ENCODE results near the gene ABCB11. TPM values are rescaled to one million over a fixed set of nuclear protein-coding genes. Genes with fewer than 3 reads are reported as not detected.

Gene ABCB11
- total RNA-seq, 4 donors from 2014 or later = 0.13 TPM; not detected in 3

- 70 to 91% methylated on average over 1 of the region's 1 CpG for WGBS, 2 donors (ENCODE audit: low coverage in 1 of 2)
- TF ChIP-seq EP300 (IDR thresholded peaks at IDR 0.05) (no peak), POLR2AphosphoS5 (IDR thresholded peaks at IDR 0.05) (no peak), POLR2A (IDR thresholded peaks at IDR 0.05) (no peak), CTCF (IDR thresholded peaks at IDR 0.05) (no peak)
- Histone ChIP-seq H3K27ac (no peak overlapping the region), H3K27me3 (no peaks in the 10 kb centered on the region), H3K9me3 (peaks cover 0 to 3% (median 0%) of the 10 kb centered on the region in 3 donors), H3K4me3 (no peak overlapping the region), H3K36me3 (no peaks in the 10 kb centered on the region), H3K4me1 (no peaks in the 10 kb centered on the region)
- ATAC-seq = no peak
These were observed 4.8 kb upstream of the ABCB11 start for GRCh38 chr2:169035887-169036286.

DNA sequence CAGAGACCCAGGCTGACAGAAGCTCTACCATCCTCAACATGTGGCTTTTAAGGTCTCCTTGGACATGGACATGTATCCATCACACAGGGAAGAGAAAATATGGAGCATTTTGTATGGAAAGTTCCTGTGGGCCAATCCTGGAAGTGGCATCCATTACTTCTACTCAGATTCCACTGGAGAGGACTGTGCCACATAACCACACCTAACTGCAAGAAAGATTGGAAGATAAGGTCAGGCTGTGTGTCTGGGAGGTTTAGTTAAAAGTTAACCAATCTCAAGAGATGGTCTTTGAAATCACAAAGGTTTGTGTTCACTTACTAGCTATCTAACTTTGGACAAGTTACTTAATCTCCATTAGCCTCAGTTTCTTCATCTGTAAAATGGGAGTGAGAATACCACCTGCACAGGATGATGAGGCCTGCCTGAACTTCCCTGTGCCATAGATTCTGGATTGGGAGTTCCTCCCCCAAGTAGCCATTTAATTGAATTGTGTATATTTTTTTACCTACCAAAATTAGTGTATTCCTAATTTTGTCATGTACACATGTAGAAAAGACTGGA, 3.9 kb upstream of the ABCB11 start:
- ATAC-seq = no peak

GRCh38 chr2:169034256-169034655, 3.1 kb upstream of the ABCB11 start:
- no peaks in the 10 kb centered on the region for H3K36me3 ChIP-seq
- ATAC-seq = no peak
- WGBS, 2 donors (ENCODE audit: low coverage in 1 of 2) = 33 to 38% methylated on average over 1 of the region's 1 CpG
- no peak overlapping the region for H3K4me3 ChIP-seq
- no peaks in the 10 kb centered on the region for H3K4me1 ChIP-seq
- no peak for TF ChIP-seq EP300 (IDR thresholded peaks at IDR 0.05)
- TF ChIP-seq POLR2AphosphoS5 (IDR thresholded peaks at IDR 0.05) = no peak
- no peak for TF ChIP-seq CTCF (IDR thresholded peaks at IDR 0.05)
- TF ChIP-seq POLR2A (IDR thresholded peaks at IDR 0.05) = no peak
- no peaks in the 10 kb centered on the region for H3K27me3 ChIP-seq
- H3K9me3 ChIP-seq = peaks cover 0 to 3% (median 0%) of the 10 kb centered on the region in 3 donors
- no peak overlapping the region for H3K27ac ChIP-seq

More for the DNA sequence above, 3.9 kb upstream of the ABCB11 start:
- Histone ChIP-seq H3K4me1 (no peaks in the 10 kb centered on the region), H3K9me3 (peaks cover 0 to 3% (median 0%) of the 10 kb centered on the region in 3 donors), H3K36me3 (no peaks in the 10 kb centered on the region), H3K27me3 (no peaks in the 10 kb centered on the region), H3K27ac (no peak overlapping the region), H3K4me3 (no peak overlapping the region)
- TF ChIP-seq CTCF (IDR thresholded peaks at IDR 0.05) (no peak), POLR2AphosphoS5 (IDR thresholded peaks at IDR 0.05) (no peak), EP300 (IDR thresholded peaks at IDR 0.05) (no peak), POLR2A (IDR thresholded peaks at IDR 0.05) (no peak)

DNA sequence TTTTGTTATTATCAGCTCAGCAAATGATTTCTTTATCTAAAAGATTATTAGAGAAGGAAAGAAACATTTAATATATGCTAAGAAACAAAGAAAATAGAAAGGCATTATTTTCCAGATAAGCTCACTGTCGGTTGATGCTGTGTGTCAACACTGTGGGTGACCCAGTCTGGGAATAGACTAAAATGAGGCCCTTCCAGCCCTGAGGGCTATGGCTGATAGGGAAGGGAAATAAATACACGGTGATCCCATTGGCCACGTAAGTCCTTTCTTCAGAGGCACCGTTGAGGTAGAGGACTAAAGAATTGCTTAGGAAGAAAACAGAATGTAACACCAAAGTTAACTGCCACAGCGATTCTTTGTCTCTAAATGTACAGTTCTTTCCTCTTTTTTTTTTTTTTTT, 1.8 kb downstream of the ABCB11 start:
- Histone ChIP-seq H3K9me3 (peaks cover 0 to 3% (median 0%) of the 10 kb centered on the region in 3 donors), H3K4me1 (no peaks in the 10 kb centered on the region), H3K36me3 (no peaks in the 10 kb centered on the region), H3K27me3 (no peaks in the 10 kb centered on the region), H3K4me3 (no peak overlapping the region), H3K27ac (no peak overlapping the region)
- ATAC-seq = no peak
- WGBS, 2 donors (ENCODE audit: low coverage in 1 of 2) = 51 to 83% methylated on average over 4 to 5 of the region's 5 CpGs
- no peak for TF ChIP-seq CTCF (IDR thresholded peaks at IDR 0.05)
- TF ChIP-seq EP300 (IDR thresholded peaks at IDR 0.05) = no peak
- no peak for TF ChIP-seq POLR2A (IDR thresholded peaks at IDR 0.05)
- TF ChIP-seq POLR2AphosphoS5 (IDR thresholded peaks at IDR 0.05) = no peak

GRCh38 chr2:169027234-169027633, 3.9 kb downstream of the ABCB11 start:
- Histone ChIP-seq H3K4me1 (no peaks in the 10 kb centered on the region), H3K27me3 (no peaks in the 10 kb centered on the region)
- 64 to 90% methylated on average over 2 to 3 of the region's 3 CpGs for WGBS, 2 donors (ENCODE audit: low coverage in 1 of 2)

More at GRCh38 chr2:169027234-169027633, 3.9 kb downstream of the ABCB11 start:
- H3K4me3 ChIP-seq = no peak overlapping the region
- no peak for ATAC-seq
- TF ChIP-seq EP300 (IDR thresholded peaks at IDR 0.05) (no peak), CTCF (IDR thresholded peaks at IDR 0.05) (no peak)
- no peak overlapping the region for H3K27ac ChIP-seq
- H3K9me3 ChIP-seq = no peaks in the 10 kb centered on the region
- H3K36me3 ChIP-seq = no peaks in the 10 kb centered on the region
